ENCODE results near the gene LYRM4.

LYRM4 gene

GRCh38 chr6:5205877-5206850, 54.6 kb downstream of the LYRM4 start:
- no peak for DNase-seq (ENCODE audit: low read depth)

GRCh38 chr6:5205035-5205507, 55.7 kb downstream of the LYRM4 start:
- DNase-seq (ENCODE audit: low read depth) = no peak

GRCh38 chr6:5204376-5204775, 56.4 kb downstream of the LYRM4 start:
- no peak for DNase-seq (ENCODE audit: low read depth)

- DNase-seq (ENCODE audit: low read depth) = no peak
Measured at GRCh38 chr6:5203546-5203945, 57.2 kb downstream of the LYRM4 start.

- no peak for DNase-seq (ENCODE audit: low read depth)
Measured at GRCh38 chr6:5202941-5203340, 57.8 kb downstream of the LYRM4 start.

GRCh38 chr6:5202206-5202605, 58.5 kb downstream of the LYRM4 start:
- no peak for DNase-seq (ENCODE audit: low read depth)

- DNase-seq (ENCODE audit: low read depth) = no peak
Measured at GRCh38 chr6:5201271-5201670, 59.5 kb downstream of the LYRM4 start.

GRCh38 chr6:5199702-5200101, 61.0 kb downstream of the LYRM4 start:
- no peak for DNase-seq (ENCODE audit: low read depth)

GRCh38 chr6:5199283-5199682, 61.5 kb downstream of the LYRM4 start:
- no peak for DNase-seq (ENCODE audit: low read depth)

- no peak for DNase-seq (ENCODE audit: low read depth)
Measured at GRCh38 chr6:5197084-5197483, 63.7 kb downstream of the LYRM4 start.

- no peak for DNase-seq (ENCODE audit: low read depth)
Measured at GRCh38 chr6:5192135-5192794, 68.5 kb downstream of the LYRM4 start.

GRCh38 chr6:5191722-5192121, 69.0 kb downstream of the LYRM4 start:
- DNase-seq (ENCODE audit: low read depth) = no peak

- no peak for DNase-seq (ENCODE audit: low read depth)
Measured at GRCh38 chr6:5191222-5191621, 69.5 kb downstream of the LYRM4 start.

GRCh38 chr6:5190507-5190906, 70.2 kb downstream of the LYRM4 start:
- no peak for DNase-seq (ENCODE audit: low read depth)

GRCh38 chr6:5188646-5189045, 72.1 kb downstream of the LYRM4 start:
- DNase-seq (ENCODE audit: low read depth) = no peak

- no peak for DNase-seq (ENCODE audit: low read depth)
Measured at GRCh38 chr6:5184878-5185277, 75.9 kb downstream of the LYRM4 start.

GRCh38 chr6:5184218-5184617, 76.5 kb downstream of the LYRM4 start:
- DNase-seq (ENCODE audit: low read depth) = no peak

- no peak for DNase-seq (ENCODE audit: low read depth)
Measured at GRCh38 chr6:5181510-5182317, 79.0 kb downstream of the LYRM4 start.

- no peak for DNase-seq (ENCODE audit: low read depth)
Measured at GRCh38 chr6:5180636-5181035, 80.1 kb downstream of the LYRM4 start.

GRCh38 chr6:5179917-5180316, 80.8 kb downstream of the LYRM4 start:
- DNase-seq (ENCODE audit: low read depth) = no peak

GRCh38 chr6:5178806-5179205, 81.9 kb downstream of the LYRM4 start:
- no peak for DNase-seq (ENCODE audit: low read depth)

- DNase-seq (ENCODE audit: low read depth) = no peak
Measured at GRCh38 chr6:5175635-5176034, 85.1 kb downstream of the LYRM4 start.
